HG03066 (cell line): ENCODE data around the gene TTC33.

Experiments used
- ATAC-seq: cut with Tn5 transposase; IDR thresholded peaks from one replicate; pipeline ENCODE4 v1.9.1; 2021; ENCODE audit warnings: low read depth; ENCODE audit not compliant: unreplicated experiment

The TTC33 gene

DNA sequence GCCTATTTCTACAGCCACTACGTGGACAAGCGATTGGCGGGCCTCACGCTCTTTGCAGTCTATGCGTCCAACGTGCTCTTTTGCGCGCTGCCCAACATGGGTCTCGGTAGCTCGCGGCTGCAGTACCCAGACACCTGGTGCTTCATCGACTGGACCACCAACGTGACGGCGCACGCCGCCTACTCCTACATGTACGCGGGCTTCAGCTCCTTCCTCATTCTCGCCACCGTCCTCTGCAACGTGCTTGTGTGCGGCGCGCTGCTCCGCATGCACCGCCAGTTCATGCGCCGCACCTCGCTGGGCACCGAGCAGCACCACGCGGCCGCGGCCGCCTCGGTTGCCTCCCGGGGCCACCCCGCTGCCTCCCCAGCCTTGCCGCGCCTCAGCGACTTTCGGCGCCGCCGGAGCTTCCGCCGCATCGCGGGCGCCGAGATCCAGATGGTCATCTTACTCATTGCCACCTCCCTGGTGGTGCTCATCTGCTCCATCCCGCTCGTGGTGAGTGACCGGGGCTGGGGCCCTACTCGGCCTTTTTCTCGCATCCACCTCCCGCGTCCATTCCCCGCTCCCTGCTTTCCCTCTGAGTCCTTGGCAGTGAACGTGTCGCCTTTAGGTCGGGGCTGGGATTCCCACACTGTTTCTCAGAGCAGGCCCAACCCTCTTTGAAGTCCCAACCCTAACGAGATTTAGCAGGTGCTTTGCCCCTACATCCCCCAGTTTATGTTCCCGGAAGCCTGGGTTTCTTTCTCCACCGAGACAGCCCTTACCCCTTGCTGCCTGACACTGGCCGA is 74.2 kb downstream of the TTC33 start:
- peak; percentile 23 for ATAC-seq

DNA sequence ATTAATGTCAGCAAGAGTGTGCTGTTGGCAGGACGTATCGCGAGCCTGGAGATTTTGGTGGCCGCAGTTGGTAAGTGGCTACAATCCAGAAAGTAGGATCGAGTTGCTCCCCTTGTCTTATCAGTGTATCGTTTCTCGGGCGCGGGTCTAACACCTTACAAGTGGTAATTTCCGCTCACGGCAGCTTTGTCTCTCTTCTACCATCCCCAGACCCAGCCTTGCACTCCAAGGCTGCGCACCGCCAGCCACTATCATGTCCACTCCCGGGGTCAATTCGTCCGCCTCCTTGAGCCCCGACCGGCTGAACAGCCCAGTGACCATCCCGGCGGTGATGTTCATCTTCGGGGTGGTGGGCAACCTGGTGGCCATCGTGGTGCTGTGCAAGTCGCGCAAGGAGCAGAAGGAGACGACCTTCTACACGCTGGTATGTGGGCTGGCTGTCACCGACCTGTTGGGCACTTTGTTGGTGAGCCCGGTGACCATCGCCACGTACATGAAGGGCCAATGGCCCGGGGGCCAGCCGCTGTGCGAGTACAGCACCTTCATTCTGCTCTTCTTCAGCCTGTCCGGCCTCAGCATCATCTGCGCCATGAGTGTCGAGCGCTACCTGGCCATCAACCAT is 74.9 kb downstream of the TTC33 start:
- no peak for ATAC-seq

- ATAC-seq: peak; percentile 35
Measured at GRCh38 chr5:40679913-40680681, 75.7 kb downstream of the TTC33 start, which contains the start of gene PTGER4. Gene PTGER4, plus strand, starts transcription at chr5:40679915. Its CDS starts 1,079 bp downstream, at chr5:40680994.

DNA sequence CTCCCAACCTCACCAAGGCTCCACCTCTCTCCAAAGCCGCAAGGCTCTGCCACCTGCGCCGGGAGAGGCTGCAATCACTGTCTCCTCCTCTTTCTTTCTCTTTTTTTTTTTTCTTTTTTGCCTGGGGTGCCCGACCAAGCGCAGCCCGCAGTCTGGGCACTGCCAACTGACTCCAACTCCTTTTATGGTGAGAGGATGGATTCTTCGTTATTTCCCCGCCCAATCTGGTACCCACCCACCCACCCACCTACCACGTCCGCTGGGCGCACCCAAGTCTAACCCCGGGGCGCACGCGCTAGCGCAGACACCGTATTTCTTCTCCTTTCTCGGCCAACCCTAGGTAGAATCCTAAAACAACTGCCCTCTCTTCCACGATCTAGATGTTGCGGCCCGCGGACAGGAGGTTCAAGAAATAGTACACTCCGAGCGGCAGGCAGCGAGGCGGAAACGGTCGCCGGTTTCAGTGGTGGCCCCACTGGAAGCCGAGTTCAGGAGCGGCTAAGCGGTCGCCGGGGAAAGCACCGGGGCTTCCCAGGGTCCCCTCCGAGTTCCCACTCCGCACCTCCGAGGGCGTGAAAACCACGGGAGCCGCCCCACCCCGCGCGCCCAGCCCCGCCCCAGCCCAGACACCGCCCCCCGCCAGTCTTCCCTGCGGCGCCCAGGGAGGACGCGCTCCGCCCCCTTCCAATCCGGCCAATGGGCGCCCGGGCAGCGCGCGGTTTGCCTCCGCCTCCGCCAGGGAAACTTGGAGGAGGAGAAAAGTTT is 76.4 kb downstream of the TTC33 start:
- ATAC-seq: peak; percentile 69

DNA sequence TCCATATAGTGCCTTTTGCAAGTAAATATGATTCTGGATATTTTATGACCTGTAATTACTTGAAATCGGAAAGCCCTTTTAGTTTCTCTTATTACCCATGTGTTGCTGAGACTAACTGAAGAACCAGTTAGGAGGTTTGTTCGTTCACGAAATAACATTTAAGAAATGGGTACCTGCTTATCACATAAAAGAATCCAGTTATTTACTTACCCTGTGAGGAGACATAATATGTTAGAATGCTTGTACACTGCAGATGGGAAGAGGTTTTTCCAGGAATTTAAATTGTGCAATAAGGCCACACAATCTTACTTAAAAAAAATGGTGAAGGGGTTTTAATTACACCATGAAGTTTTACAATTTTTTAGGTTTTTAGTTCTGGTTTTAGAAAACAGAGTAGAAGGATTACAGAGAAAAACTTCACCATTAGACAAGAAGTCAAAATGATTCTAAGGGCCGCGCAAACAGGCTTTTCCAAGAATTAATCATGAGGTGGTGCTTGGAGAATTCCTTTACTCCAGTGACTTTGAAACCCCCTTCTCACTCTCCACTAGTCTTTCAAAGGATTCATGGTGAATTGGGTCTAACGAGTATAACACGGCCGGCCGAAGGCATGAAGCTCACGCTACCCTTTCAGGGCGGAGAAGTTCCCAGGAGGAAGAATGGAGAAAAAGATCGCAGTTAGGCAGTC is 77.2 kb downstream of the TTC33 start:
- ATAC-seq: no peak

DNA sequence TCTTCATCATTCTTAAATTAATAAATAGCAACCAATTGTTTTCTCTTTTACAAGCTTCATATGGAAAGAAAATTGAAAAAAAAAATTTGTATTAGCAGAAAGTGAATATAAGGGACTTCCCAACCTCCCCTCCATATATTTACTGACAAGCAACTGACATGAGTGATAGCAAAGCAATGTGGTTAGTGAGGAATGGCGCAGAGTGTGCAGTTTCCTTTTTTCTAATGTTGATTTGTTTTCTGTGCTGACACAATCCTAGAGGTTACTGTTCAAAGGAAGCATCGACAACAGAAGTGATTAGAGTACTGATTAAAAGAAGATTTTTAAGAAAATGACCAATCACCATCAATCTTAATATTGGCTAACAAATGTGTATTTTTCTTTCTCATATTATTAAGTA is 77.7 kb downstream of the TTC33 start:
- no peak for ATAC-seq

GRCh38 chr5:40677456-40677855 is 78.3 kb downstream of the TTC33 start:
- ATAC-seq: no peak

DNA sequence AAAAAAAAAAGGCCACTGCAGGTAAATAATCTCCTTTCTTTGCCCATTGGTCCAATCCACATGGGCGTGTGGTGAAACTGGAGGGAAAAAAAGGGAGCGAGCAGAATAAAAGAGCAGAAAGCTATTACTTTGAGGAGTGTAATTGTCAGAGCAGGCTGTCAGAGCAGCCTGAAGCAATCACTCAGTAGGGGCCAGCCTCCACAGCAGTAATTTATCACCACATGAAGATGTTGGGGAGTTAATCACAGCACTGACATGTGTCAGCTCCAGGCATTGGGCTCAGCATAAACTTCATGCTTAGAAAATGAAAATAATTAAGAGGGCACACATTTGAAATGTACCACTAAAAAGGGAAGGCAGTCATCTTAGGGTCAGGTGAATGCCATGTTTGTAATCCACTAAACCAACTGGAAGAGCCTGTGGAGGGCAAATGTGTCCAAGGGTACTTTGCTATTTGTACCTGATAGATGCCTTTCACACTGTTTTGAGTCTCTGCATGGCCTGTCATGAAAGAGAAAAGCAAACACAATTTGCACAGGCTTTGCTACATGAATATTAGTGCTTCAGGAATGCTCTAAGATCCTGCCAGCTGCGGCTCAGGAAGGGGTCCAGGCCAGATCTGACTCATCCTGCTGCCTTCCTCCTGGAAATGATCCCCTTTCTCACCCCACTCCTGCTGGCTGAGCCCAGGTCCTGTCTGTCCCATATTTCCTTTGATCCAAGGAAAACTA is 79.0 kb downstream of the TTC33 start:
- no peak for ATAC-seq

GRCh38 chr5:40675396-40676133 is 80.2 kb downstream of the TTC33 start:
- ATAC-seq: no peak

GRCh38 chr5:40674661-40675235 is 81.0 kb downstream of the TTC33 start:
- no peak for ATAC-seq

- ATAC-seq: no peak
Measured at GRCh38 chr5:40672425-40672824, 83.3 kb downstream of the TTC33 start.

DNA sequence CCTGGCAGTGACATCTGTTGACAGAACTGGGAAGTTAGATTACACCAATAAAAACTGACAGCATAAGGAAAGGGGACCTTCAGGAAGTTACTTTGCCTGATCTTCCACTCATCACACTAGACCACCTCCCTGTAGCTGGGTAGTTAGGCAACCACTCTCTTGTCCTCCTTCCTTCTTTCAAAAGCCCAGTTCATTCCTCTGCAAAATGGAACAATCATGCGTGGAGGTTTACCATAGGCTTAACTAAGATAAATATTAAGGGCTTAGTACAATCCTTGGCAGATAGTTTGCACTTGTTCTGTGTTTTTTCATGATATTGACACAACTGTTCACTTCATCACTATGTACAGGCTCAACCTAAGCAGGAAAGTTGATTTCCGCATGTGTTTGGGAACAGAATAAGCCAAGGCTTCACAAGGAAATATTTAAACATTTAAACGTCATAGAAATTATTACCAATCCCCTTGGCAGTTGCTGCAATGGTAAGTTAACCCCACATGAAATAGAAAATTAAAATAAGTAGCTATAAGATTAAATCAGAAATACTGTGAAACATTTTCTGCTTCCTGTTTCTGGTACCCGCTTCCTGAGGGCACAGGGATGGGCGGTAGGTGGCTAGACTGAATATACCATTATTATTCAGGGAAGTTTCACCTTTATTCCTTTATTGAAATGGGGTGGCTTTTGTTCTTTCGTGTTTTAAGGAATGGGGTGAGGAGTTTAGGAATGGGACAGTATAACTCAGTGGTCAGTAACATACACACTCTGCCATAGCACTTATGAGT is 86.0 kb downstream of the TTC33 start:
- ATAC-seq: no peak

- ATAC-seq: no peak
Measured at GRCh38 chr5:40667161-40667663, 88.5 kb downstream of the TTC33 start.

DNA sequence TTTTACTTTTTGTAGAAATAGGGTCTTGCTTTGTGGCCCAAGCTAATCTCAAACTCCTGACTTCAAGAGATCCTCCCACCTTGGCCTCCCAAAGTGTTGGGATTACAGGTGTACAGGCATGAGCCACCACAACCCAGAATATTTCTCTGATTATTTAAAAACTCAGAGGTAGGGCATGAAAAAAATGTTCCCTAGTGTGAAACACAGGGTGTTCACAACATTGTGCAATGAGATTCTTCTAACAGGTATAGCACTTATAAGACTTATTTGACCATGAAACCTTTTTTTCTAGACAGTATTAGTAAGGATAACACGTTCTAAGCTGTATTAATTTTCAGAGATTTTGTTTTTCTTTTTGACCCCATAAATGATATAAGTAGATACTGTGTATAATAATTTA is 89.1 kb downstream of the TTC33 start:
- no peak for ATAC-seq

GRCh38 chr5:40665635-40666298 is 90.0 kb downstream of the TTC33 start:
- no peak for ATAC-seq

DNA sequence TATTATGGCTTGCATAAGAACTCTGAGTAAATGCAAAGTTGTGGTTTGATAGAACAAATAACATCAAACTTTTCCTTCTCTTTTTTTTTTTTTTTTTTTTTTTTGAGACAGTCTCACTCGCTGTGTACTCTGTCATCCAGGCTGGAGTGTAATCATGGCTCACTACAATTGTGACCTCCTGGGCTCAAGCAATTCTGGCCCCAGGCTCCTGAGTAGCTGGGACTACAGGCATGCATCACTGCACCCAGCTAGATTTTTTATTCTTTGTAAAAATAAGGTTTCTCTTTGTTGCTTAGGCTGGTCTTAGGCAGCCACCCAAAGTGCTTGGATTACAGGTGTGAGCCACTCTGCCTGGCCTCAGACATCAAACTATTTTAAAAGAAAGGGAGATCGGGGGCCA is 95.0 kb downstream of the TTC33 start:
- no peak for ATAC-seq

GRCh38 chr5:40656766-40657165 is 99.0 kb downstream of the TTC33 start:
- no peak for ATAC-seq
